SKM-1 (cell line): Measurements from ENCODE around the gene TRIM28.

Experiments
- DNase-seq: peaks from one replicate; lab custom pipeline; 2025; ENCODE audit not compliant: unreplicated experiment; lab: John Stamatoyannopoulos, UW

TRIM28 gene

DNA sequence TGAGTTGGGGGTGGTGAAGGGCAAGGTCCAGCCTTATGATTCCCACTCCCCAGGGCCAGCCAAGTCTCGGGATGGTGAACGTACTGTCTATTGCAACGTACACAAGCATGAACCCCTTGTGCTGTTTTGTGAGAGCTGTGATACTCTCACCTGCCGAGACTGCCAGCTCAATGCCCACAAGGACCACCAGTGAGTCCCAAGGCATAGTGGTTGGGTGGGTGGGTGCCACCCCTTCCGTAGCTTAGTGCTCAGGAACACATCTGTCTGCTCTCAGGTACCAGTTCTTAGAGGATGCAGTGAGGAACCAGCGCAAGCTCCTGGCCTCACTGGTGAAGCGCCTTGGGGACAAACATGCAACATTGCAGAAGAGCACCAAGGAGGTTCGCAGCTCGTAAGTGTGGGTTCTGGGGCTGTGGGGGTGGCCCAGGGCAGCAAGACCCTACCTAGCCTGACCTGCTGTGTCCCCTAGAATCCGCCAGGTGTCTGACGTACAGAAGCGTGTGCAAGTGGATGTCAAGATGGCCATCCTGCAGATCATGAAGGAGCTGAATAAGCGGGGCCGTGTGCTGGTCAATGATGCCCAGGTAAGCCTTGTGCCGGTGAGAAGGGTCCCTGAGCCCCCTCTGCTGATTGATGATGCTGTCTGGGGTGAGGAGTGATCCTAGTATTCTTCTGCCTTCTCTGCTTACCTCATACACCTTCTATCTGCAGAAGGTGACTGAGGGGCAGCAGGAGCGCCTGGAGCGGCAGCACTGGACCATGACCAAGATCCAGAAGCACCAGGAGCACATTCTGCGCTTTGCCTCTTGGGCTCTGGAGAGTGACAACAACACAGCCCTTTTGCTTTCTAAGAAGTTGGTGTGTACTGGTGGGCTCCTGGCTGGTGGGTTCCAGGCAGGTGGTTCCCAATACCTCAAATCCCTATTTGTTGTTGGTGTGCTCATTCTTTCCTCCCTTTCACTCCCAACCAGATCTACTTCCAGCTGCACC is 3.8 kb downstream of the TRIM28 start:
- no peak for DNase-seq

DNA sequence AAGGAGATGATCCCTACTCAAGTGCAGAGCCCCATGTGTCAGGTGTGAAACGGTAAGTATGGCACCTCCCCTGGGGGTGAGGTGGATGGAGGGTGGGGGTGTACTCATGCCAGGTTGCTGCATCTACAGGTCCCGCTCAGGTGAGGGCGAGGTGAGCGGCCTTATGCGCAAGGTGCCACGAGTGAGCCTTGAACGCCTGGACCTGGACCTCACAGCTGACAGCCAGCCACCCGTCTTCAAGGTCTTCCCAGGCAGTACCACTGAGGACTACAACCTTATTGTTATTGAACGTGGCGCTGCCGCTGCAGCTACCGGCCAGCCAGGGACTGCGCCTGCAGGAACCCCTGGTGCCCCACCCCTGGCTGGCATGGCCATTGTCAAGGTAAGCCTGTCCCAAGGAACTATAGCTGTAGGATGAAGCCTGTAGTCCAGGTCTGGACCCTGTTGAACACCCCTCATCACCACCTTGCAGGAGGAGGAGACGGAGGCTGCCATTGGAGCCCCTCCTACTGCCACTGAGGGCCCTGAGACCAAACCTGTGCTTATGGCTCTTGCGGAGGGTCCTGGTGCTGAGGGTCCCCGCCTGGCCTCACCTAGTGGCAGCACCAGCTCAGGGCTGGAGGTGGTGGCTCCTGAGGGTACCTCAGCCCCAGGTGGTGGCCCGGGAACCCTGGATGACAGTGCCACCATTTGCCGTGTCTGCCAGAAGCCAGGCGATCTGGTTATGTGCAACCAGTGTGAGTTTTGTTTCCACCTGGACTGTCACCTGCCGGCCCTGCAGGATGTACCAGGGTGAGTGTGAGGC is 5.2 kb downstream of the TRIM28 start:
- no peak for DNase-seq

DNA sequence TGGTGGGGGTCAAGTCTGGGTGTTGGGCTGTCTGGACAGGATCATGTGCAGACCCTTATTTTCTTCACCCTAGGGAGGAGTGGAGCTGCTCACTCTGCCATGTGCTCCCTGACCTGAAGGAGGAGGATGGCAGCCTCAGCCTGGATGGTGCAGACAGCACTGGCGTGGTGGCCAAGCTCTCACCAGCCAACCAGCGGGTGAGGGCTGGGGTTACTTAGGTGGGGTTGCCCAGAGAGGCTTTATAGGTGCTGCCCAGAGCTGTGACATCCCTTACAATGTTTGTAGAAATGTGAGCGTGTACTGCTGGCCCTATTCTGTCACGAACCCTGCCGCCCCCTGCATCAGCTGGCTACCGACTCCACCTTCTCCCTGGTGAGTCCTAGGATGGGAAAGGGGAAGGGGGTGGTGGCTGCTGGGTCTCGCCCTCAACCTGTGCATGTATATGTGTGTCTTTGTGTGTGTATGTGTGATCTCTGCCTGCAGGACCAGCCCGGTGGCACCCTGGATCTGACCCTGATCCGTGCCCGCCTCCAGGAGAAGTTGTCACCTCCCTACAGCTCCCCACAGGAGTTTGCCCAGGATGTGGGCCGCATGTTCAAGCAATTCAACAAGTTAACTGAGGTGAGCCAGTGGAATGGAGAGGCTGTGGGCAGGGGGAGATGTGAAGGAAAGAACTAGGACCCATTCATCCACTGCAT is 5.9 kb downstream of the TRIM28 start:
- DNase-seq = no peak

- no peak for DNase-seq
These were observed 6.7 kb downstream of the TRIM28 start for GRCh38 chr19:58550362-58551122.

DNA sequence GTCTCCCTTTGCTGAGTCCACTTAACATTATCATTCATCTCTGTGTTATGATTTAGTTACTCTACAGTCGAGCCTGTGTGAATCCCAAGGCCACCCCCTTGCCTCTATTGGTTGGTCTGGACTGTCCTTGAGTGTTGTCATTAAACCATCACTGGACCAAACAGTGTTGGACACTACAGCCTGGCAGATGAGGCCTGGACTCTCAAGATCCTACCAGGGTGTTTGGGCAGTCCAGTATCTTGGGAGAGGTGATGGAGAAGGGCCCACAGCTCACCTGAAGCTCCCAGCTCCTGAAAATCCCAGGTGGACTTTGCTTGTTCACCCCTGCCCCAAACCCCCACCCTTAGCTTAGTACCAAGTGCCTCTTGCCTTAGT is 7.2 kb downstream of the TRIM28 start:
- no peak for DNase-seq

- no peak for DNase-seq
These were observed 8.0 kb downstream of the TRIM28 start for GRCh38 chr19:58551577-58552471.

GRCh38 chr19:58552655-58553054 is 8.8 kb downstream of the TRIM28 start:
- DNase-seq = no peak

DNA sequence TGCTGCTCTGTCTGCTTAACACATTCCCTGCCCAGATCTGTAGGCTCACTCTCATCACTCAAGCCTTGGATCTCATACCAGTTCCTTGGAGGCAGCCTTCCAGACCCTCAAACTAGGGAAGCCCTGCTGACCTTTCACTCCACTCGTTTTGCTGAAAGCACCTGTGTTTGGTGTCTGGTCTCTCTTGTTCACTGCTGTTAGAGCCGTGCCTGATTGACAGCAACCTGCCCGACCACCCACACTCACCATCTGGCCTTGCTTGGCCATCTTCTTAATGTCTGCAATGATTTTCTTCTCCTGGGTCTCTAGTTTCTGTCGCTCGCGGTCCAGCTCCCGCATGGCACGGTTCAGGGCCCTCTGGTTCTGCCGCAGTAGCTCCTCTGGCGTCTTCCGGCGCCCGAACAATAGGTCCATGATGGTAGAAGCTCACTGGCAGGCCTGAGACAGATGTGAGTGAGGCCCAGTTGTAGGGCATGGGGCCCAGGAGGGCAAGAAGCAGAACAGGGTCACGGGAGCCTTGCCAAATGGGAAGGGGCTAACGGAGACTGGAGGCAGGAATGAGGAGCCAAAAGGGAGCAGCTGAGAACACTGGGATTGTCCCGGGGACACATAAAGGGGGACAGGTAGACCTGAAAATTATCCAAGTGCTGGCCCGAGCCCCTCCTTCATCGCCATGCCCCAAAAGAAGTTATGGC is 10.1 kb downstream of the TRIM28 start:
- no peak for DNase-seq

- no peak for DNase-seq
These were observed 10.9 kb downstream of the TRIM28 start, which contains the start of gene CHMP2A for GRCh38 chr19:58554494-58555368. Gene CHMP2A, minus strand, starts transcription at chr19:58555105. Its CDS starts 893 bp downstream, at chr19:58554212.

DNA sequence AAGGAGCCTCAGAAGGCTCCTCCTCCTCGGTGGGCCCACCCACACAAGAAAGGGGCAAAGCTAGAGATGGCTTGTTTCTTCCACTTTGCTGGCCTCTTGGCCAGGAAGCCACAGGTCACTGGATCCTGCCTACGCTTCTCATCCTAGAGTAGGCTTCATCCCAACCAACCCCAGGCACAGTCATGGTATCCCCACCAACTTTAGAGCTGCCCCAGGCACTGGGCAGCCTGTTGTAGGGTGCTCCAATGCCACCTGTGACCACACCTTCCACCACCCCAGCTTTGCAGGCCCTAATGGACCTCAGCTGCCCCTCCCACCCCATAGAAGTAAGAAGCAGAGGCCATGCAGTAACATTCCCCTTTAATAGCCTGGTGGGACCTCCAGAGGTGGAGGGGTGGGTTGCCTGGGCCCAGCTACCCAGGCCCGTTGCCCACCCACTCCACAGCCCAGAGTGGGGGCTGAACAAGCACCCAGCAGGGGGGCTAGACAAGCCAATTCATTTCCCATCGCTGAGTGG is 11.6 kb downstream of the TRIM28 start:
- no peak for DNase-seq

GRCh38 chr19:58555920-58556621 is 12.2 kb downstream of the TRIM28 start:
- no peak for DNase-seq

DNA sequence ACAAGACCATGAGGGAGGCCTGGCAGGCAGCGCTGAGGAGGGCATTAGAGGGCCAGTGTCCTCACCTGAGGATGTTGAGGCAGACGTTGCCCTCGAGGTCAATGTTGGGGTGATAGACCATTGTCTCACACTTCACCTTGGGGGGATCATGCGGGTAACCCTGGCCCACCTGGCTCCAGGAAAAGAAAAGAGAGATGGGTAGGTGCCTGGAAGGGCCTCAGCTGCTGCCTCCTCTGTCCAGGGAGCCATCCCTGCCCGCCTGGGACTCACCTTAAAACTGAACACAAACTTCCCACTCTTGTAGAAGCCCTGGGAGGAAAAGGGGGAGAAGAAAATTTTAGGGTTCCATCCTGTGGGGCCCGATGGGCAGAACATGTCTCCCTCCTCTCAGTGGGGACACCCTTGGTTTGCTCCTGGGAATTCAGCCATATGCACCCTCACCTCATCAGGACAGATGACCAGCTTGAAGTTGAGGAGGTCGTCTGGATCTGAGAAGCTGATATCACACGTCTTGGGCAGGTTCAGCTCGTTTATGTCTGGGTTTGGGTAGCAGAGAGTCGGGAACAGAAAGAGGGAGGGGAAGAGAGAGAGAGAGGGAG is 12.9 kb downstream of the TRIM28 start:
- no peak for DNase-seq

- no peak for DNase-seq
These were observed 13.6 kb downstream of the TRIM28 start for GRCh38 chr19:58557221-58558065.

DNA sequence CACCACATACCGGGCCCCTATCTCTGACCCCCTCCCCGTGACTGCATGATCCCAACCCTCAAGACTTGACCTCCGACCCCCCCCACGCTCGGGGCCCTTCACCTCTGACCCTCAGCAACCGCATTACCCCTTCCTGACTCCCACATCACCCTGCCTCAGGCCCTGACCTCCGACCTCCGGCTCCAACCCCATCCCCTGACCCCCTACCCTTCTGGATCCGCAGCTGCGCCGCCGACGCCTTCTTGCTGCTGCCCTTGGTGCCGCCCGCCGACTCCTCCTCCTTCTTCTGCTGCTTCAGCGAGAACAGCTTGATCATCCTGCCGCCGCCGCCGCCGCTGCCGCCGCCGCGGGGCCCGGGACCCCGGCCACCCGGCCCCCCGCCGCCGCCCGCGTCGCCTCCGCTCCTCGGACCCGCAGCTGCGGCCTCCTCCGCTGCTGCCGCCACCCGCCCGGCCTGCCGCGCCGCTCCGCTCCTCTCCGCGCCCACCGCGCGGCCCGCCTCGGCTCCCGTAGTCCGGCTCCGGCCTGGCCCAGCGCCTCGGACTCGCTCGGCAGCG is 14.3 kb downstream of the TRIM28 start, which contains the start of gene UBE2M:
TSS of gene UBE2M (minus strand) at position 546 of the 557 bp plus-strand sequence. CDS start at position 316, 230 bp downstream.
- no peak for DNase-seq

GRCh38 chr19:58558623-58559274 is 14.9 kb downstream of the TRIM28 start:
- no peak for DNase-seq
